ENCODE data around the gene RPL14. TPM values are rescaled to one million over a fixed set of nuclear protein-coding genes. Genes with fewer than 3 reads are reported as not detected.

RPL14 gene
- total and polyA plus RNA-seq, 8 donors, result 810 to 1,907 (median 1,503) TPM

- Histone ChIP-seq H3K9me3 (no peaks in the 10 kb centered on the region), H3K36me3 (peaks cover 0 to 2% (median 0%) of the 10 kb centered on the region in 3 donors), H3K4me3 (peak overlapping the region; percentile 26 to 59 (median 51)), H3K4me1 (peaks cover 2 to 11% (median 11%) of the 10 kb centered on the region in 3 donors), H3K27me3 (no peaks in the 10 kb centered on the region), H3K27ac (peak overlapping the region; percentile 83 to 98 (median 96))
- intact Hi-C loops (cut with DNase I), result no loop called here
- peak; percentile 97 for FAIRE-seq
- TF ChIP-seq CTCF (IDR thresholded peaks at IDR 0.05), result no peak
- peak; percentile 90 to 95 (median 92) for ATAC-seq
- WGBS, 2 donors, result 0 to 1% methylated on average over 38 to 41 of the region's 41 CpGs
- DNase-seq, result peak; percentile 91 to 99 (median 98)
These were observed 4.0 kb upstream of the RPL14 start for GRCh38 chr3:40452876-40453730.

- intact Hi-C loops (cut with DNase I), result no loop called here
- Histone ChIP-seq H3K27me3 (no peaks in the 10 kb centered on the region), H3K36me3 (peaks cover 0 to 10% (median 7%) of the 10 kb centered on the region in 3 donors), H3K9me3 (no peaks in the 10 kb centered on the region), H3K27ac (peak overlapping the region; percentile 83 to 98 (median 96)), H3K4me3 (peak overlapping the region in 3 of 4 donors; percentile 46 to 59 (median 56)), H3K4me1 (peaks cover 10 to 20% (median 19%) of the 10 kb centered on the region in 3 donors)
- TF ChIP-seq CTCF (IDR thresholded peaks at IDR 0.05), result no peak
- DNase-seq (no peak), ATAC-seq (no peak), FAIRE-seq (no peak)
- 15 to 18% methylated on average over 6 of the region's 6 CpGs for WGBS, 2 donors
These were observed 3.2 kb upstream of the RPL14 start for GRCh38 chr3:40453933-40454332.

- Histone ChIP-seq H3K4me1 (peaks cover 10 to 25% (median 24%) of the 10 kb centered on the region in 3 donors), H3K4me3 (no peak overlapping the region), H3K27ac (no peak overlapping the region), H3K36me3 (peaks cover 0 to 23% (median 12%) of the 10 kb centered on the region in 3 donors), H3K27me3 (no peaks in the 10 kb centered on the region), H3K9me3 (no peaks in the 10 kb centered on the region)
- 84 to 89% methylated on average over 4 of the region's 4 CpGs for WGBS, 2 donors
- TF ChIP-seq CTCF (IDR thresholded peaks at IDR 0.05), result no peak
- intact Hi-C loops (cut with DNase I), result no loop called here
- FAIRE-seq (no peak), ATAC-seq (no peak), DNase-seq (no peak)
These were observed 1.8 kb upstream of the RPL14 start for GRCh38 chr3:40455328-40455727.

GRCh38 chr3:40456279-40456939, 730 bp upstream of the RPL14 start:
- TF ChIP-seq CTCF (IDR thresholded peaks at IDR 0.05), result no peak
- DNase-seq (peak in 1 of 6 donors; percentile 21), ATAC-seq (no peak), FAIRE-seq (no peak)
- H3K4me1 ChIP-seq, result peaks cover 10 to 24% (median 24%) of the 10 kb centered on the region in 3 donors
- peak overlapping the region; percentile 69 to 83 (median 75) for H3K27ac ChIP-seq
- H3K4me3 ChIP-seq, result peak overlapping the region; percentile 66 to 96 (median 80)
- intact Hi-C loops (cut with DNase I), result no loop called here
- H3K36me3 ChIP-seq, result peaks cover 0 to 33% (median 17%) of the 10 kb centered on the region in 3 donors
- H3K27me3 ChIP-seq, result no peaks in the 10 kb centered on the region
- 48 to 50% methylated on average over 29 of the region's 29 CpGs for WGBS, 2 donors
- H3K9me3 ChIP-seq, result no peaks in the 10 kb centered on the region

Data from pancreas (tissue), 10 donors.